Body of pancreas (tissue), 4 donors: ENCODE data around the gene BANF2. TPM values are rescaled to one million over a fixed set of nuclear protein-coding genes. Genes with fewer than 3 reads are reported as not detected.

Source experiments
- ATAC-seq: fragments of 150-250 bp; one replicate; pipeline ENCODE4 v1.9.1; 2016
- DNase-seq, 4 donors: peaks; one replicate each; pipeline ENCODE4 v3.0.0-alpha.2; 2019
- H3K27ac ChIP-seq, 4 donors: fragments of 200-600 bp; sonication (generic); 1 replicate in 3 of 4; 2 replicates in 1 of 4; pipeline versions ENCODE4 v1.5.1 to v1.6.1; 2016 to 2019; ENCODE audit warnings: mild to moderate bottlenecking in 1 of 4, mixed read lengths in 1 of 4, moderate library complexity in 1 of 4
- H3K27me3 ChIP-seq, 2 donors: fragments of 200-600 bp; sonication (generic); one replicate each; pipeline ENCODE4 v1.6.0; 2016; ENCODE audit warnings: mild to moderate bottlenecking in 1 of 2
- H3K36me3 ChIP-seq, 2 donors: fragments of 200-600 bp; sonication (generic); replicated peaks in 1 of 2; 2 replicates each; pipeline ENCODE4 v1.5.1; 2016; ENCODE audit warnings: low read depth in 2 of 2; ENCODE audit not compliant: insufficient read depth in 1 of 2
- H3K4me1 ChIP-seq: fragments of 200-600 bp; sonication (generic); one replicate; pipeline ENCODE4 v1.6.0; 2016
- H3K4me3 ChIP-seq, 2 donors: fragments of 200-600 bp; sonication (generic); 1 replicate in 1 of 2; 2 replicates in 1 of 2; pipeline ENCODE4 v1.5.1; 2016 to 2019
- H3K9me3 ChIP-seq, 3 donors: fragments of 200-600 bp; sonication (generic); 1 replicate in 2 of 3; 2 replicates in 1 of 3; pipeline ENCODE4 v1.5.1; 2016
- POLR2A ChIP-seq, 3 donors: fragments of 450-650 bp; IDR thresholded peaks; one replicate each; pipeline ENCODE4 v1.6.1; 2016; ENCODE audit warnings: antibody characterized with exemption in 3 of 3, mild to moderate bottlenecking in 2 of 3
- WGBS, 2 donors: methylation state at CpG; one replicate each; pipeline ENCODE4 v1.1.5; 2017; 5-methylcytosine and 5-hydroxymethylcytosine counted together
- intact Hi-C: fragments of 100-400 bp; cut with DNase I; formaldehyde crosslinking; loops from one replicate; pipeline ENCODE4 v1.15.1; 2023
- total RNA-seq, 2 donors: library from RNA; depleted of rRNA; stranded (reverse); fragments of >200 nt; gene quantifications; one replicate each; pipeline ENCODE4 v1.1.0, GENCODE V29; 2016
- TF ChIP-seq, protein P1 (sequence below), 7 experiments: fragments of 450-650 bp in 4 of 7; fragments of 200-600 bp in 3 of 7; sonication (generic) in 3 of 7; IDR thresholded peaks; one replicate each; pipeline ENCODE4 v1.5.1; 2016 to 2019; ENCODE audit warnings: antibody characterized with exemption in 7 of 7

BANF2 gene
- total RNA-seq, 2 donors from 2014 or later = 4.0 TPM; not detected in 1

DNA sequence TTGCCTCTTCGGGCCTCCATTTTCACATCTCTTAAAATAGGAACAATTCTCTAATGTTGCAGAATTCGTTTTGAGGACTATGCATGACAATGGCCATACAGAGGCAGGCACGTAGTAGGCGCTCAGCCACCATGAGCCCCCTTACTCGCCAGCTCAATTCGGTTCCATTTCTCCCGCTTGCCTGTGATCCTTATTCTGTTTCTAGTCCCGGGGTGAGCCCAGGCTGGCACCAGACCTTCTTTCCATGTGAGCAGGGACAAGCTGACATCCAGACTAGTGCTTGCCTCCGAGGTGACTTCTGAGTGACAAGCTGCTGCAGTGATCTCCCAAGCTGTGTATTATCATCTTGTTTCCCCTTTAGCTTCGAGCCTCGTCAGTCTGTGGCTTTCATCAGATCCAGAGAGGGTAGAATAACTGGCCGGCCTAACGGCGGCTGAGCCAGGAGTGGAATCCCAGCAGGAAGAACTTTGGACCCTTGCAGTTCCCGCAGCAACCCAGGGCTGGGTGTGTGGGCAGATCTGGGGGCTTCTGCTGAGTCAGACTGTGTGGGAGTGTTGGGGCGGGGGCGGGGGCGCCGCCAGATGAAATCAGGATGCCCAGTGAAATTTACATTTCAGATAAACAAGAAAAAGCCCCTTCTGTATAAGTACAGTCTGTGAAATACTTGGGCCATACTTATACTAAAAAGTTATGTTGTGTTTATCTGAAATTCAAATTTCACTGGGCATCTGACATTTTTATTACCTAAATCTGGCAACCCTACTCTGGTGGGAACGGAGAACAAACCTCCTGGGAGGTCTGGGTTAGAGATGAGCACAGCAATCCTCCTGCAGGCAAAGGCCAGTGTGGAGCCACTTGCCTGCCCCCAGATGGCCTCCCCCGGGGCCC is 10.9 kb downstream of the BANF2 start:
- WGBS, 2 donors = 43 to 50% methylated on average over 11 to 21 of the region's 21 CpGs
- ATAC-seq (peak; percentile 75), DNase-seq (peak; percentile 41 to 64 (median 60))
- no peaks in the 10 kb centered on the region for H3K36me3 ChIP-seq
- no peaks in the 10 kb centered on the region for H3K9me3 ChIP-seq
- peaks cover 68% of the 10 kb centered on the region for H3K4me1 ChIP-seq
- H3K4me3 ChIP-seq = no peak overlapping the region
- H3K27me3 ChIP-seq = no peaks in the 10 kb centered on the region
- peak in 2 of 3 donors; percentile 6 to 10 for TF ChIP-seq POLR2A (IDR thresholded peaks at IDR 0.05)
- TF ChIP-seq, protein P1, sequence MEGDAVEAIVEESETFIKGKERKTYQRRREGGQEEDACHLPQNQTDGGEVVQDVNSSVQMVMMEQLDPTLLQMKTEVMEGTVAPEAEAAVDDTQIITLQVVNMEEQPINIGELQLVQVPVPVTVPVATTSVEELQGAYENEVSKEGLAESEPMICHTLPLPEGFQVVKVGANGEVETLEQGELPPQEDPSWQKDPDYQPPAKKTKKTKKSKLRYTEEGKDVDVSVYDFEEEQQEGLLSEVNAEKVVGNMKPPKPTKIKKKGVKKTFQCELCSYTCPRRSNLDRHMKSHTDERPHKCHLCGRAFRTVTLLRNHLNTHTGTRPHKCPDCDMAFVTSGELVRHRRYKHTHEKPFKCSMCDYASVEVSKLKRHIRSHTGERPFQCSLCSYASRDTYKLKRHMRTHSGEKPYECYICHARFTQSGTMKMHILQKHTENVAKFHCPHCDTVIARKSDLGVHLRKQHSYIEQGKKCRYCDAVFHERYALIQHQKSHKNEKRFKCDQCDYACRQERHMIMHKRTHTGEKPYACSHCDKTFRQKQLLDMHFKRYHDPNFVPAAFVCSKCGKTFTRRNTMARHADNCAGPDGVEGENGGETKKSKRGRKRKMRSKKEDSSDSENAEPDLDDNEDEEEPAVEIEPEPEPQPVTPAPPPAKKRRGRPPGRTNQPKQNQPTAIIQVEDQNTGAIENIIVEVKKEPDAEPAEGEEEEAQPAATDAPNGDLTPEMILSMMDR (IDR thresholded peaks at IDR 0.05) = no peak
- H3K27ac ChIP-seq = peak overlapping the region; percentile 58 to 80 (median 72)
- intact Hi-C loops = no loop called here

DNA sequence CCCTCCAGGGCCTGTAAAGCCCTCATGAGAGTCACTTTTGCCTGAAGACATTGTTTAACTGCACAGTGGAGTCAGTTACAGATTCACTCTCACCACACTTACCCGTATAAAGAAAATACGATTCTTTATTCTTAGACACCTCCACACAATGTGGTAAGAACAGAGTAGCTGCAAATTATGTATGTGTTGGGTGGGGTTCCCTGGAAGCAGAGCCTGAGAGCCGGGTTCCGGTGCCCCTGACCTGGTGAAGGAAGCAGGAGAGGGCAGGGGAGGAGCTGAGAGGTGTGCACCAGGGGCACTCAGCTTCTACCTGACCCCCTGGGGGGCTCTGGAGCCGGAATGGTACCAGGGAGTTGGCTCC is 11.5 kb downstream of the BANF2 start:
- no peaks in the 10 kb centered on the region for H3K36me3 ChIP-seq
- no peaks in the 10 kb centered on the region for H3K9me3 ChIP-seq
- H3K4me1 ChIP-seq = peaks cover 74% of the 10 kb centered on the region
- TF ChIP-seq, protein P1 (IDR thresholded peaks at IDR 0.05) = no peak
- no peak for TF ChIP-seq POLR2A (IDR thresholded peaks at IDR 0.05)
- intact Hi-C loops = no loop called here
- DNase-seq (no peak), ATAC-seq (no peak)
- H3K4me3 ChIP-seq = no peak overlapping the region
- no peaks in the 10 kb centered on the region for H3K27me3 ChIP-seq
- H3K27ac ChIP-seq = peak overlapping the region; percentile 58 to 80 (median 72)
- WGBS, 2 donors = 71 to 78% methylated on average over 5 of the region's 5 CpGs

DNA sequence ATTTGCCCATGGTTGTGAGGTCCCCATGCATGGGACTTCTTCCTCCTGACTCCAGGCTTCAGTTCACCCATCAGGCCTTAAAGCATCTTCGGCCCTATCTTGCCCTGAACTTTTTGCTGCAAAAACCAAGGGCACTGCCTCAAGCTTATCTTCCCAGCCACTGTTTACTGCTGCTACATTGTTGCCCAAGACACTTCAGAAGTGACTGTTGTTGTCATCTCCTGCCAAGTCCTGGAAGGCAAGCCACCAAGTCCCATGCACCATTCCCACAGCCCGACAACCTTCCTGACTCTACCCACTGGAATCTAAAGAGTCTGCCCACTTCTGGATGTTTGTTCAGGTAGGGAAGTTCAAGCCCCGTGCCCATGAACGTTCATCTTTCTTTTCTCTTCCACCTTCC is 12.4 kb downstream of the BANF2 start:
- H3K27ac ChIP-seq = peak overlapping the region; percentile 58 to 80 (median 72)
- no peak overlapping the region for H3K4me3 ChIP-seq
- ATAC-seq = peak; percentile 57
- H3K9me3 ChIP-seq = no peaks in the 10 kb centered on the region
- TF ChIP-seq, protein P1 (IDR thresholded peaks at IDR 0.05) = no peak
- TF ChIP-seq POLR2A (IDR thresholded peaks at IDR 0.05) = no peak
- DNase-seq = peak; percentile 43 to 68 (median 62)
- H3K4me1 ChIP-seq = peaks cover 78% of the 10 kb centered on the region
- H3K27me3 ChIP-seq = no peaks in the 10 kb centered on the region
- no peaks in the 10 kb centered on the region for H3K36me3 ChIP-seq
- WGBS, 2 donors = 29 to 48% methylated on average over 4 of the region's 4 CpGs
- intact Hi-C loops = no loop called here

DNA sequence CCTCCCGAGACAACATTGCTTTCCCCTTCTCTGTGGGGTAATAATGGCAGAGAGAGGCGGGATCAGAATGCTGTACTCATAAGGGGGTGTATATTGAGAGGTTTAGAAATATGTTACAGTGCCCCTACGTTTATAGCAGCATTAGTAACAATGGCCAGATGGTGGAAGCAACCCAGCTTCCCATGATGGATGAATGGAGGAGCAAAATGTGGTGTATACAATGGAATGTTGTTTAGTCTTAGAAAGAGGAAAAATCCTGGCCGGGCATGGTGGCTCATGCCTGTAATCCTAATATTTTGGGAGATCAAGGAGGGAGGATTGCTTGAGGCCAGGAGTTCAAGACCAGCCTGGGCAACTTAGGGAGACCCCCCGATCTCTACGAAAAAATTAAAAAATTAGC is 12.9 kb downstream of the BANF2 start:
- no peaks in the 10 kb centered on the region for H3K36me3 ChIP-seq
- no peak overlapping the region for H3K4me3 ChIP-seq
- TF ChIP-seq, protein P1 (IDR thresholded peaks at IDR 0.05) = no peak
- TF ChIP-seq POLR2A (IDR thresholded peaks at IDR 0.05) = no peak
- no peaks in the 10 kb centered on the region for H3K27me3 ChIP-seq
- peak in 1 of 4 donors; percentile 4 for DNase-seq
- peaks cover 78% of the 10 kb centered on the region for H3K4me1 ChIP-seq
- ATAC-seq = no peak
- H3K9me3 ChIP-seq = no peaks in the 10 kb centered on the region
- intact Hi-C loops = no loop called here
- H3K27ac ChIP-seq = peak overlapping the region; percentile 58 to 80 (median 72)
- WGBS, 2 donors = 82% methylated on average over 6 of the region's 6 CpGs
